Stimulated activated CD4-positive, alpha-beta T cell treated with anti-CD3 and anti-CD28 coated beads, Interleukin-15, amount 100 ng/mL, for 24 hours (primary cell): ENCODE measurements around the gene LDLRAP1.
"Not testable (repeated sequence)": the region's sequence is repeated elsewhere in the genome, so short reads cannot be mapped to it uniquely, and the experiment has no call there.

Experiments used
- DNase-seq: peaks from one replicate; pipeline ENCODE4 v3.0.0-alpha.2; 2020

The LDLRAP1 gene

DNA sequence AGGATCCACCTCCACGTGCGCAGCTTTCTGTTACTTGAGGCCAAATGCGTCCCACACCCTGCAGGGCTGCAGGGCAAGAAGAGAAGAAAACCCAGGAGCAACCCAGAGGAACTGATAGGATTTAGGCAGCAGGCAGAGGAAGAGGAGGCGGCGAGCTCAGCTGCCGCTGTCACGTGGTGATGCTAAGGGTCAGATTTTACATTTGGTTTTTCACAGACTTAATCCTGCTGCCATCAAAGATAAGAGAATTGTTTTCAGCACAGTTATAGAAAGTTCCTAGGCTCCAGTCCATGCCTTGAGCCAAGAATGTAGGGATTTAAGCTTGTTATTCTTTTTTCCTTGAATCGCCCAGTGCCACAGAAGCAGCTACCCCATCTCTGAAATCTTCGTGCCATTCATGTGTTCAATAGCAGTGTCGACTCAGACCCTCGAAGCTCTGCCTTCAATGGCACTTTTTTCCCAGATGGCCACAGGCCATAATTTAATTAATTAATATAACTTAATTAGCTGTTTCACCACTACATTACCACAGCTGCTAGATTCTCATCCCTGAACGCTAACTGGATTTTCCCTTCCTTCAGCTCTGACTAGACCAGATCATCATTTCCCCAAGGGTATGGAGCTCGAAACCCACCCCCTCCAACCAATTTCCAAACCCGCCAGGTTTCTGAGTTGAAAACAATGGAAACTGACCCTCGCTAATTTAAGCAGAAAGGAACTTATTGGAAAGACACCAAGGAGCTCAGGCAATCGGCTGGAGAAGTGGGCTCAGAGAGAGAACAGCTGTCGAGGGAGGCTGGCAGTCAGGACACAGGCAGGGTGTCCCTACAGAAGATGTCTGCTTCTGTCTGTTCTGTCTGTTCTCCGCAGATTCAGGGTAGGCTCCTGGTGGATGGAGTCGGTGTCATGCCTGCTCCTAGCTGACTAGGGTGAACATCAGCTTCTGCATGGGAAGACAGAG lies 36.2 kb downstream of the LDLRAP1 start:
- DNase-seq, result no peak

DNA sequence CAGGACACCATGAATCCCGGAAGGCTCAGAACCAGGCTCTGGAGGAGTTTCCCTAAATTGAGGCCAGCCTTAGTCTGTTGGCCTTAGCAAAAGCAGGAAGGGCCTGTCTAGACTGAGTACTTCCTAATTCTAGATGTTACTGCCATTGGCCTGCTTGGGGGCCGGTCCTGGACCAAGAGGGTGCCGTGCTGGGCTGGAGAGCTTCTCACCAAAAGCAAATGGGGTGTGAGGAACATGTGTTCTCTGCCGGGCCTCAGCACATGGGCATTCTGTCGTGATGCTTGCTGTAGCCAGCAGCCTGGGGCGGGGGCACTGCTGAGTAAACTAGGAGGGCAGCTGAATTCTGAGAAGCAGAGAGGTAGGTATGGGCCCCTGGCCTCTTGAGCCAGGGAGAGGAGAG lies 37.5 kb downstream of the LDLRAP1 start:
- no peak for DNase-seq

- no peak for DNase-seq
Measured at GRCh38 chr1:25581764-25582163, 38.4 kb downstream of the LDLRAP1 start.

DNA sequence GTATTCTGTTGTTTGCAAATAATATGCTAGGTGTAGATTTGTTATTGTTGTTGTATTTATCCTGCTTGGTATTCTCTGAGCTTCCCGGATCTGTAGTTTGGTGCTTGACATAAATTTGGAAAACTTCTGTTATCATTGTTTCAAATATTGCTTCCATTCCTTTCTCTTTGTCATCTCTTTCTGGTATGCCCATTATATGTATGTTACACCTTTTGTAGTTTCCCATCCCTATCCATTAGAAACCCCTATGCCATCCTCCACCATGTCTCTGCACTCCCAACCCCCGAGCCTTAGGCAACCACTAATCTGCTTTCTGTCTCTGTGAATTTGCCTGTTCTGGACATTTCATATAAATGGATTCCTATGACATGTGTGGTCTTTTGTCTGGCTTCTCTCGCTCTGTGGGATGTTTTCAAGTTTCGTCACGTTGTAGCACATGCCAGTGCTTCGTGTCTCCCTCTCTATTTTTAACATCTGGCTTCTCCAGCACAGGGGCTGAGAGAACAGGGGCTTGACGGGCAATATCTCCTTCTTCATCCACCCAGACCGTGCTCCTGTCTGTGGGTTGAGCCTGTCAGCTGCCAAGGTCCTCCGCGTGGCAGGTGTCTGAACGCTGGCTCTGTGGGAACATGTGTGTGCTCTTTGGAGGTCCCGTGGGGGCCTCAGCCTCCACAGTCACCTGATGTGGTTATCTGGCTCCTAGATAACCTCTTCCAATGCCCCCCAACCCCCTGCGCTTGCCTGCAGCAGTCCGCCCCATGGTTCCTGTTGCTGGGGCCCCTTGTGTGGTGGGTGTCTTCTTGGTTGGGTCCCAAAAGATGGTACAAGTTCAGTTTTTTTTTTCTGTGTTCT lies 40.3 kb downstream of the LDLRAP1 start:
- DNase-seq, result no peak

- DNase-seq, result no peak
Measured at GRCh38 chr1:25586181-25586588, 42.8 kb downstream of the LDLRAP1 start.

DNA sequence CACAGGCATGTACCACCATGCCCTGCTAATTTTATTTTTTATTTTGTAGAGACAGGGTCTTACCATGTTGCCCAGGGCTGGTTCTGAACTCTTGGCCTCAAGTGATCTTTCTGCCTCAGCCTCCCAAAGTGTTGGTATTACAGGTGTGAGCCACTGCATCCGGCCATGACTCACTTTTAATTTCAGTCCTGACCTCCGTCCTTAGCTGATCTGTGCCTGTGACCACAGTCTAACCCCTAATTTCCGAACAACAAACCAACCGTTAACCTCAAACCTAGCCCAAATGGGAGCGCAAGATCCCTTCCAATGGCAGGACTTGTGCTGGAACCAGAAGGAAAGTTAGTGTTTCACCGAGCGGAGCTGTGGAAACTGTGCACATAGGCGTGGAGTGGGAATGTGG lies 43.9 kb downstream of the LDLRAP1 start:
- DNase-seq, result no peak

DNA sequence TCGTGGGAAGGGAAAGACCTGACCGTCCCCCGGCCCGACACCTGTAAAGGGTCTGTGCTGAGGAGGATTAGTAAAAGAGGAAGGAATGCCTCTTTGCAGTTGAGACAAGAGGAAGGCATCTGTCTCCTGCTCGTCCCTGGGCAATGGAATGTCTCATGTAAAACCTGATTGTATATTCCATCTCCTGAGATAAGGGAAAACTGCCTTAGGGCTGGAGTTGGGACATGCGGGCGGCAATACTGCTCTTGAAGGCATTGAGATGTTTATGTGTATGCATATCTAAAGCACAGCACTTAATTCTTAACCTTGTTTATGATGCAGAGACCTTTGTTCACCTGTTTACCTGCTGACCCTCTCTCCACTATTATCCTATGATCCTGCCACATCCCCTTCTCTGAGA lies 44.8 kb downstream of the LDLRAP1 start:
- DNase-seq, result not testable (repeated sequence)

DNA sequence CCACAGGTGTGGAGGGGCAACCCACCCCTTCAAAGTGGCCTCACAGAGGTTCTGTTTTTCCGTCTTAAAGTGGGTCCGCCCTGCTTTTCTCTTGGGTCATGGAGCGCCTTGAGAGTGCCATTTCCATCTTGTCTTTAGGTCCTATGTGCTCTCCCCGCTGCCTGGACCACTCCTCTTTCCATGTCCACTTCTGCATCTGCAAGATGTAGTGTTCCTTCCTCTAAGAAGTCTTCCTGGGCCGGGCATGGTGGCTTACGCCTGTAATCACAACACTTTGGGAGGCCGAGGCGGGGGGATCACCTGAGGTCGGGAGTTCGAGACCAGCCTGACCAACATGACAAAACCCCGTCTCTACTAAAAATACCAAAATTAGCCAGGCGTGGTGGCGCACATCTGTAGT lies 45.4 kb downstream of the LDLRAP1 start:
- DNase-seq, result not testable (repeated sequence)

DNA sequence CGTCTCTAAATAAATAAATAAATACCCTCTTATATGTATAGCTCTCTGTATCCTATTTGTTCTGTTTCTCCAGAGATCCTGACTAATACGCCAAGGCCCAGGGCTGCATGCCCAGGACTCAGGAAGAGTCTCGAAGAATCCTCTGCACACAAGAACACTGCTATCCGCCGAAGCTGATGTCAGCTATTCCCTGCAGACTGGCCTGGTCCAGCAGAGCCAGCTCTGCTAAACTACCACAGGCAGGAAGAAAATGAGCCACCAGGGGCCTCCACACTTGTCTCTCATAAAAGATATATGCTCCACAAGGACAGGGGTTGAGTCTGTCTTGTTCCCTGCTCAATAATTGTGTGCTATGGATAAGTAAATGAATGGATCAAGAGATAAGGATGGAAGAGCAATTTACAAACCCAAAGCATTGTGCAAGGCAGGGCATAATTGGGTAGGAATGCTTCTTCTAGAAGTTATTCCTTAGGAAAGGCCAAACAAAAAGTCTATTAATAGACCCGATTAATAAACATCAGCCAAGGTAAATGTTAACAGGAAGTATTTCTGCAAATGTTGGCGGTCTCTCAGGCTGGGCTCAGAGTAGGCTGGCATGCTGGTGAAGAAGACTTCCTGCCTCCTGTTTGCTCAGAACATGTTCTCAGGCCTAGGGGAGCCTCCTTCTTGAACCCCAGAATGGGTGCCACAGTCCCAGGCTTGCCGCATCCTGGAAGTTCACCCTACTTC lies 46.9 kb downstream of the LDLRAP1 start:
- DNase-seq, result no peak

- no peak for DNase-seq
Measured at GRCh38 chr1:25593861-25594260, 50.5 kb downstream of the LDLRAP1 start.

- DNase-seq, result no peak
Measured at GRCh38 chr1:25594971-25595370, 51.6 kb downstream of the LDLRAP1 start.

DNA sequence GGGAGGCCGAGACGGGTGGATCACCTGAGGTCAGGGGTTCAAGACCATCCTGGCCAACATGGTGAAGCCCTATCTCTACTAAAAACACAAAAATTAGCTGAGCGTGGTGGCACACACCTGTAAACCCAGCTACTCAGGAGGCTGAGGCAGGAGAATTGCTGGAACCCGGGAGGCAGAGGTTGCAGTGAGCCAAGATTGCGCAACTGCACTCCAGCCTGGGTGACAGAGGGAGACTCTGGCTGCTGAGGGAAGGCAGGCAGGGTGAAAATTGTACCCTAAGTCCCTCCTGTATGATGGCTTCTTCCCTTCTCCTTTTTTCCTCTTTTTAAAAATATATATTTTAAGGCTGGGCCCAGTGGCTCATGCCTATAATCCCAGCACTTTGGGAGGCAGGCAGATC lies 53.2 kb downstream of the LDLRAP1 start:
- DNase-seq, result not testable (repeated sequence)

DNA sequence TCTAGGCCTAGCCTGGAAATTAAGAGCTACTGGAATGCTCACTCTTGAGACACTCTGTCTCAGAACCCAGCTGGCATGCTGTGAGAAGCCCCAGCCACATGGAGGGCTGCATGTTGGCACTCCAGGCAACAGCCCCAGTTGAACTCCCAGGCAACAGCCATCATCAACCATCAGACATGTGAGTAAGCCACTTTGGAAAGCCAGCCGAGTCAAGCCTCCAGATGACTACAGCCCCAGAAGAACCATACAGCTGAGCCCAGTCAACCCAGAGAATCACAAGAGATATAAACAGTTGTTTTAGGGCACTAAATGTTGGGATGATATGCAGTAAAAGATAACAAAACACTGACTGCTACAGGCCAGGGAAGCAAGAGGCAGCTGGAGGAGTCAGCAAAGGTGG lies 55.5 kb downstream of the LDLRAP1 start:
- no peak for DNase-seq

DNA sequence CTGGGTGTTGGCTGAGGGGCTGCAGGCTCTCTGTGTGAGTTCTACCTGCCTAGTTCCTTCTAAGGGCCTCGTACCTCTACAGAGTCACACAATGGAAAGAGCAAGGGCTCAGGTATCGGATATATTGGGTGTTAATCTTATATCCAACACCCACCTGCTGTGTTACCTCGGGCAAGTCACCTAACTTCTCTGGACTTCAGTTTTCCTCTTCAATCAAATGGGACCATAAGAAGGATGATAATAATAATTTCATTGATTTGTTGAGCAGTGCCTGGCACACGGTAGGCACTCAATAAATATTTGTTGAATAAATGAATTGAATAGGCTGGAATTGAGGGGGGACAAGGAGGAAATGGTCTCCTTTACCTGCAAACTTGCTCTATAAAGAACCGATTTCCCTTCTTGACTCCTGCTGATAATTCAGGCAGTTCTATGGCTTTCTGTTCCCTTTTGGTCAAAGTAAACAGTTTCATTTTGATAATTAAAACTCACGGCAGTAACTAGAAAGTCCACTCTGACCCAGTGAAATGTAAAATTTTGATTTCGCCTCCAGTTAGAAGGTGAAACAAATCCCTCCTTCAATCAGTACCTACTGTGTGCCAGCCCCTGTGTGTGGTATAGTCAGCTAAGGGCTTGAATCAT lies 56.7 kb downstream of the LDLRAP1 start:
- no peak for DNase-seq

GRCh38 chr1:25600971-25601699 lies 57.7 kb downstream of the LDLRAP1 start:
- DNase-seq, result not testable (repeated sequence)

DNA sequence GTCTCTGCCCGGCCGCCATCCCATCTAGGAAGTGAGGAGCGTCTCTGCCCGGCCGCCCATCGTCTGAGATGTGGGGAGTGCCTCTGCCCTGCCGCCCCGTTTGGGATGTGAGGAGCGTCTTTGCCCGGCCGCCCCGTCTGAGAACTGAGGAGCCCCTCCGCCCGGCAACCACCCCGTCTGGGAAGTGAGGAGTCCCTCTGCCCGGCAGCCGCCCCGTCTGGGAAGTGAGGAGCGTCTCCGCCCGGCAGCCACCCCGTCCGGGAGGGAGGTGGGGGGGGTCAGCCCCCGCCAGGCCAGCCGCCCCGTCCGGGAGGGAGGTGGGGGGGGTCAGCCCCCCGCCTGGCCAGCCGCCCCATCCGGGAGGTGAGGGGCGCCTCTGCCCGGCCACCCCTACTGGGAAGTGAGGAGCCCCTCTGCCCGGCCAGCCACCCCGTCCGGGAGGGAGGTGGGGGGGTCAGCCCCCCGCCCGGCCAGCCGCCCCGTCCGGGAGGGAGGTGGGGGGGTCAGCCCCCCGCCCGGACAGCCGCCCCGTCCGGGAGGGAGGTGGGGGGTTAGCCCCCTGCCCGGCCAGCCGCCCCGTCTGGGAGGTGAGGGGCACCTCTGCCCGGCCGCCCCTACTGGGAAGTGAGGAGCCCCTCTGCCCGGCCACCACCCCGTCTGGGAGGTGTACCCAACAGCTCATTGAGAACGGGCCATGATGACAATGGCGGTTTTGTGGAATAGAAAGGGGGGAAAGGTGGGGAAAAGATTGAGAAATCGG lies 60.6 kb downstream of the LDLRAP1 start:
- DNase-seq, result not testable (repeated sequence)

GRCh38 chr1:25607123-25607522 lies 63.7 kb downstream of the LDLRAP1 start:
- DNase-seq, result no peak

GRCh38 chr1:25608488-25609178 lies 65.2 kb downstream of the LDLRAP1 start:
- peak; percentile 96 for DNase-seq

DNA sequence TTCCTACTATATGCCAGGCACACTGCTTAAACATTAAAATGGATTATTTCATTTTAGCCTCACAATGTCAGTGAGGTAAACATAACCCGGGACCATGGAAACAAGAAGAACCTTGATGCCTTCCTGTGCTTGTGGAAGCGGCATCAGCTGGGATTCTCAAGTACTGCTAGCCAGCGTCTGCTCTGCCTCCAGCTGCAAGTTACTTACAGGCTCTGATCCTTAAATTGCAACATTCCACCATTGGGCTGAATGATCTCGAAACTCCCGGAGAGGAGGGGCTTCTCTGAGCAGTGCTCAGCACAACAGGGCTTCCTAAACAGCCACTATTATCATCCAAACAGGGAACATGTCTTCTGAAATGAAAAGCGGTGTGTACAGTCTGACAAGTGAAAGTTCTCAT lies 66.5 kb downstream of the LDLRAP1 start:
- no peak for DNase-seq
